ENCODE data around the gene ZC3H6.

ZC3H6 gene

GRCh38 chr2:112339986-112340385 lies 64.6 kb downstream of the ZC3H6 start (continued):
- TF ChIP-seq ZFP30 (CRISPR knock-in tag; IDR thresholded peaks at IDR 0.05) (no peak), TOX (CRISPR knock-in tag; IDR thresholded peaks at IDR 0.05; ENCODE audit: borderline replicate concordance) (no peak), SNAI2 (CRISPR knock-in tag; IDR thresholded peaks at IDR 0.05) (no peak), ISL1 (CRISPR knock-in tag; IDR thresholded peaks at IDR 0.05) (no peak), ZNF565 (CRISPR knock-in tag; conservative IDR thresholded peaks at IDR 0.05; ENCODE audit: low read depth) (no peak), TSHZ2 (CRISPR knock-in tag; IDR thresholded peaks at IDR 0.05) (no peak)
- TF ChIP-seq, protein P1, sequence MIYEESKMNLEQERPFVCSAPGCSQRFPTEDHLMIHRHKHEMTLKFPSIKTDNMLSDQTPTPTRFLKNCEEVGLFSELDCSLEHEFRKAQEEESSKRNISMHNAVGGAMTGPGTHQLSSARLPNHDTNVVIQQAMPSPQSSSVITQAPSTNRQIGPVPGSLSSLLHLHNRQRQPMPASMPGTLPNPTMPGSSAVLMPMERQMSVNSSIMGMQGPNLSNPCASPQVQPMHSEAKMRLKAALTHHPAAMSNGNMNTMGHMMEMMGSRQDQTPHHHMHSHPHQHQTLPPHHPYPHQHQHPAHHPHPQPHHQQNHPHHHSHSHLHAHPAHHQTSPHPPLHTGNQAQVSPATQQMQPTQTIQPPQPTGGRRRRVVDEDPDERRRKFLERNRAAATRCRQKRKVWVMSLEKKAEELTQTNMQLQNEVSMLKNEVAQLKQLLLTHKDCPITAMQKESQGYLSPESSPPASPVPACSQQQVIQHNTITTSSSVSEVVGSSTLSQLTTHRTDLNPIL (CRISPR knock-in tag; IDR thresholded peaks at IDR 0.05; ENCODE audit: low read depth) = no peak

DNA sequence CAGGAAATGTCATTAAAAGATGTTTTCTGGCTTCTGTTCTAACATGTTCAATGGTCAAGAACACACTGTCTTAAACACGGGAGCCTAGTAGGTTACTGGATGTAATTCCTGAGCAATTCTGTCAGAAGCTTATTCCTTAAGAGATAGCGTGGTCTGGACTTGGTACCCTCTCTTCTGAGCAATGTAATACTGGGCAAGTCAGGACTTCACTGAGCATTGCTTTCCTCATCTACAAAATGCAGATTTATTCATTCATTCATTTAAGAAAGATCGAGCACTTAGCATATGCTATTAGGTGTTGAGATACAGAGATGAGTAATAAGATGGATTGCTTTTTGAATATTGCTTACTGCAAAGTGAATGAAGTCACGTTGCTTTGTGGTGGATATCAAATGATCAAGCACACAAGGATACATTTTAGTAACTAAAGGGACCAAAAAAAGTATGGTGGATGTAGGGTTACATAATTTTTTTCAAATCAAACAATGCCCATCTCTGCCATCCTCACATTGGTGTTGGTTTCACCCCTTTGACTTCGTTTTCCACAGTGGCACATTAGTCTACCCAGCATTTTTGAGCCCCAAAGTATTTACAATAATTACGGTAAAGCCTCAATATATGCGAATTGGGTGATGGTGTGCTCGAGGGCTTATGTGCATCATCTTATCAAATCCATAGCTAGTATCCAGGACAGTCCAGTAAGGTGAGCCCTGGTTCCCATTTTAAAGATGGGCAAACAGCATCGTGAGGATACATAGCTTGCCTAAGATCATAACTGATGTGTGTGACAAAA lies 65.3 kb downstream of the ZC3H6 start:
- ATAC-seq = no peak
- no peak for TF ChIP-seq ZNF8 (CRISPR knock-in tag; IDR thresholded peaks at IDR 0.05)
- no peak for TF ChIP-seq POU6F1 (CRISPR knock-in tag; IDR thresholded peaks at IDR 0.05; ENCODE audit: borderline replicate concordance, low read depth)
- no peak for TF ChIP-seq ESRRG (CRISPR knock-in tag; IDR thresholded peaks at IDR 0.05)
- TF ChIP-seq PPARA (CRISPR knock-in tag; IDR thresholded peaks at IDR 0.05; ENCODE audit: borderline replicate concordance) = no peak
- TF ChIP-seq, protein P2, sequence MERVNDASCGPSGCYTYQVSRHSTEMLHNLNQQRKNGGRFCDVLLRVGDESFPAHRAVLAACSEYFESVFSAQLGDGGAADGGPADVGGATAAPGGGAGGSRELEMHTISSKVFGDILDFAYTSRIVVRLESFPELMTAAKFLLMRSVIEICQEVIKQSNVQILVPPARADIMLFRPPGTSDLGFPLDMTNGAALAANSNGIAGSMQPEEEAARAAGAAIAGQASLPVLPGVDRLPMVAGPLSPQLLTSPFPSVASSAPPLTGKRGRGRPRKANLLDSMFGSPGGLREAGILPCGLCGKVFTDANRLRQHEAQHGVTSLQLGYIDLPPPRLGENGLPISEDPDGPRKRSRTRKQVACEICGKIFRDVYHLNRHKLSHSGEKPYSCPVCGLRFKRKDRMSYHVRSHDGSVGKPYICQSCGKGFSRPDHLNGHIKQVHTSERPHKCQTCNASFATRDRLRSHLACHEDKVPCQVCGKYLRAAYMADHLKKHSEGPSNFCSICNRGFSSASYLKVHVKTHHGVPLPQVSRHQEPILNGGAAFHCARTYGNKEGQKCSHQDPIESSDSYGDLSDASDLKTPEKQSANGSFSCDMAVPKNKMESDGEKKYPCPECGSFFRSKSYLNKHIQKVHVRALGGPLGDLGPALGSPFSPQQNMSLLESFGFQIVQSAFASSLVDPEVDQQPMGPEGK (CRISPR knock-in tag; IDR thresholded peaks at IDR 0.05; ENCODE audit: borderline replicate concordance) = no peak
- no peak for TF ChIP-seq CSDC2 (CRISPR knock-in tag; IDR thresholded peaks at IDR 0.05)
- TF ChIP-seq GLIS3 (CRISPR knock-in tag; IDR thresholded peaks at IDR 0.05) = no peak
- no peak for TF ChIP-seq RARB (CRISPR knock-in tag; IDR thresholded peaks at IDR 0.05)
- TF ChIP-seq, protein P1 (CRISPR knock-in tag; IDR thresholded peaks at IDR 0.05; ENCODE audit: low read depth) = no peak
- TF ChIP-seq ZFP30 (CRISPR knock-in tag; IDR thresholded peaks at IDR 0.05) = no peak
- TF ChIP-seq ZFP3 (CRISPR knock-in tag; IDR thresholded peaks at IDR 0.05) = no peak
- no peak for TF ChIP-seq ZNF70 (CRISPR knock-in tag; IDR thresholded peaks at IDR 0.05)
- no peak for TF ChIP-seq ARNTL (CRISPR knock-in tag; IDR thresholded peaks at IDR 0.05; ENCODE audit: borderline replicate concordance, low read depth)
- TF ChIP-seq ZNF565 (CRISPR knock-in tag; conservative IDR thresholded peaks at IDR 0.05; ENCODE audit: low read depth) = no peak
- TF ChIP-seq SNAI2 (CRISPR knock-in tag; IDR thresholded peaks at IDR 0.05) = no peak
- TF ChIP-seq BACH2 (CRISPR knock-in tag; IDR thresholded peaks at IDR 0.05; ENCODE audit: borderline replicate concordance) = no peak
- no peak for TF ChIP-seq TSHZ2 (CRISPR knock-in tag; IDR thresholded peaks at IDR 0.05)
- TF ChIP-seq TCF4 (CRISPR knock-in tag; IDR thresholded peaks at IDR 0.05; ENCODE audit: borderline replicate concordance) = no peak
- TF ChIP-seq ISL1 (CRISPR knock-in tag; IDR thresholded peaks at IDR 0.05) = no peak
- no peak for TF ChIP-seq ZC3H10 (CRISPR knock-in tag; IDR thresholded peaks at IDR 0.05)

Measured in SK-N-SH treated with all-trans-retinoic acid at 6 μM for 48 hours (cell line).